Endodermal cell (in vitro differentiated cells): Measurements from ENCODE around the gene ID4. TPM values are rescaled to one million over a fixed set of nuclear protein-coding genes. Genes with fewer than 3 reads are reported as not detected.

Source experiments
- DNase-seq: peaks from one replicate; pipeline ENCODE4 v3.0.0-alpha.2; 2017
- H3K27ac ChIP-seq: 2 replicates; pipeline ENCODE4 v1.5.1; 2013; ENCODE audit warnings: mild to moderate bottlenecking, low read depth, low read length, moderate library complexity
- H3K27me3 ChIP-seq: 2 replicates; pipeline ENCODE4 v1.6.1; 2013; ENCODE audit warnings: mild to moderate bottlenecking, low read length, moderate library complexity; ENCODE audit not compliant: insufficient read depth, control insufficient read depth, poor library complexity, severe bottlenecking
- H3K36me3 ChIP-seq: 2 replicates; pipeline ENCODE4 v1.7.0; 2013; ENCODE audit warnings: mild to moderate bottlenecking, low read length, moderate library complexity; ENCODE audit not compliant: control insufficient read depth, insufficient read depth
- H3K4me1 ChIP-seq: one replicate; pipeline ENCODE4 v1.7.0; 2013; ENCODE audit warnings: low read length; ENCODE audit not compliant: control insufficient read depth, insufficient read depth
- H3K4me3 ChIP-seq: 2 replicates; pipeline ENCODE4 v1.5.1; 2013; ENCODE audit warnings: mild to moderate bottlenecking, low read length, moderate library complexity
- H3K9ac ChIP-seq: 2 replicates; pipeline ENCODE4 v1.6.1; 2013; ENCODE audit warnings: mild to moderate bottlenecking, low read length, moderate library complexity; ENCODE audit not compliant: poor library complexity, severe bottlenecking; ENCODE audit errors: extremely low read depth
- H3K9me3 ChIP-seq: 2 replicates; pipeline ENCODE4 v1.6.1; 2013; ENCODE audit warnings: mild to moderate bottlenecking, low read length, moderate library complexity; ENCODE audit not compliant: control insufficient read depth
- H3K27ac Mint-ChIP-seq: 2 replicates; pipeline ENCODE4 v1.8.0; 2020; ENCODE audit warnings: mixed read lengths
- H3K27me3 Mint-ChIP-seq: 2 replicates; pipeline ENCODE4 v1.8.0; 2021; ENCODE audit warnings: mild to moderate bottlenecking, mixed read lengths; ENCODE audit not compliant: insufficient read depth
- H3K36me3 Mint-ChIP-seq: 2 replicates; pipeline ENCODE4 v1.8.0; 2020; ENCODE audit warnings: low read depth, mixed read lengths
- H3K4me1 Mint-ChIP-seq: 2 replicates; pipeline ENCODE4 v1.8.0; 2020; ENCODE audit warnings: mixed read lengths
- H3K4me3 Mint-ChIP-seq: 2 replicates; pipeline ENCODE4 v1.8.0; 2020; ENCODE audit warnings: mild to moderate bottlenecking, moderate library complexity, mixed read lengths
- H3K9me3 Mint-ChIP-seq: 2 replicates; pipeline ENCODE4 v1.8.0; 2020; ENCODE audit warnings: mild to moderate bottlenecking, mixed read lengths
- CTCF ChIP-seq: fragments of 200-600 bp; sonication (generic); conservative IDR thresholded peaks from 2 replicates; pipeline ENCODE4 v1.5.0; 2021; ENCODE audit warnings: antibody characterized with exemption, mild to moderate bottlenecking
- WGBS, 2 experiments: methylation state at CpG; one replicate each; pipeline versions ENCODE4 v1.1.5 to v1.1.7; 2013; ENCODE audit warnings: missing lambda C conversion rate in 2 of 2, mixed read lengths in 1 of 2; ENCODE audit not compliant: insufficient coverage in 1 of 2, insufficient read length in 1 of 2; 5-methylcytosine and 5-hydroxymethylcytosine counted together
- total RNA-seq, 2 donors: library from RNA; stranded (reverse); fragmentation: NEBNext Ultra II Directional in 1 of 2; extraction: Animal tissue kit (Norgen Biotek cat#: 25700) in 1 of 2; gene quantifications; 2 replicates in 1 of 2; 3 replicates in 1 of 2; pipeline ENCODE4 v1.2.1, GENCODE V29; 2021

Gene ID4
- total RNA-seq, 2 donors from 2014 or later = 38.5 to 39.3 TPM

- Mint-ChIP-seq H3K9me3 (peaks cover 2% of the 10 kb centered on the region), H3K27me3 (no peaks in the 10 kb centered on the region), H3K4me3 (no peak overlapping the region), H3K36me3 (no peaks in the 10 kb centered on the region), H3K4me1 (no peaks in the 10 kb centered on the region), H3K27ac (no peak overlapping the region)
- H3K9ac ChIP-seq = no peak overlapping the region
- DNase-seq = no peak
- 86 to 91% methylated on average over 1 to 5 of the region's 5 CpGs for WGBS, 2 experiments
- no peak overlapping the region for H3K27ac ChIP-seq
- no peak overlapping the region for H3K4me3 ChIP-seq
- no peak for TF ChIP-seq CTCF
- H3K4me1 ChIP-seq = no peaks in the 10 kb centered on the region
- H3K9me3 ChIP-seq = no peaks in the 10 kb centered on the region
- no peaks in the 10 kb centered on the region for H3K36me3 ChIP-seq
- no peaks in the 10 kb centered on the region for H3K27me3 ChIP-seq
Measured at GRCh38 chr6:19891451-19891850, 54.3 kb downstream of the ID4 start.
